Endothelial cell of umbilical vein (primary cell): ENCODE results near the gene SNIP1. TPM values are rescaled to one million over a fixed set of nuclear protein-coding genes. Genes with fewer than 3 reads are reported as not detected.

Source experiments
- BruUV-seq: library from RNA; stranded (reverse); fragments of 400-500 nt; replicated peaks from 2 replicates; lab custom pipeline; 2021; lab: Mats Ljungman, UMichigan
- CTCF ChIA-PET: fragments of 300-600, 350-600 bp; sonication (Branson Sonifier 250); formaldehyde crosslinking; loops from one replicate; lab custom pipeline; 2021; ENCODE audit warnings: antibody characterized with exemption, inconsistent platforms; lab: Charles Lee
- POLR2A ChIA-PET: fragments of 300-600, 350-600 bp; sonication (Branson Sonifier 250); formaldehyde crosslinking; loops from one replicate; lab custom pipeline; 2021; ENCODE audit warnings: antibody characterized with exemption, inconsistent platforms; lab: Charles Lee
- DNase-seq: peaks from one replicate; pipeline ENCODE4 v3.0.0-alpha.2; 2011; ENCODE audit warnings: low read depth, low spot score
- FAIRE-seq: peaks from 2 replicates; lab custom pipeline; 2011; peaks lifted over from hg19 to GRCh38; lab: Jason Lieb, UNC
- H2AFZ ChIP-seq: 2 replicates; pipeline ENCODE4 v1.6.0; 2012; ENCODE audit warnings: low read depth, low read length, control low read depth, inconsistent platforms
- H3K27ac ChIP-seq: 2 replicates; pipeline ENCODE4 v1.5.1; 2011; ENCODE audit warnings: low read depth, mild to moderate bottlenecking, control low read depth, low read length, moderate library complexity; ENCODE audit not compliant: insufficient read depth
- H3K27me3 ChIP-seq, 2 experiments: 2 replicates each; pipeline versions ENCODE4 v1.6.0 to v1.6.1; 2011; ENCODE audit warnings: low read length in 2 of 2, mixed read lengths in 1 of 2; ENCODE audit not compliant: control insufficient read depth in 2 of 2, insufficient read depth in 2 of 2
- H3K36me3 ChIP-seq, 2 experiments: 2 replicates in 1 of 2; 3 replicates in 1 of 2; pipeline ENCODE4 v1.5.1; 2011; ENCODE audit warnings: low read length in 2 of 2, mild to moderate bottlenecking in 1 of 2, moderate library complexity in 1 of 2; ENCODE audit not compliant: control insufficient read depth in 2 of 2, insufficient read depth in 2 of 2; ENCODE audit errors: extremely low read depth in 1 of 2
- H3K4me1 ChIP-seq: 3 replicates; pipeline ENCODE4 v1.5.1; 2011; ENCODE audit warnings: mild to moderate bottlenecking, low read length; ENCODE audit not compliant: control insufficient read depth, insufficient read depth; ENCODE audit errors: extremely low read depth
- H3K4me2 ChIP-seq: 2 replicates; pipeline ENCODE4 v1.6.1; 2011; ENCODE audit warnings: low read length, control low read depth, mixed read lengths; ENCODE audit not compliant: insufficient read depth
- H3K4me3 ChIP-seq, 3 experiments: fragments of 200-600 bp in 1 of 3; sonication (generic), shearing (Covaris generic) in 1 of 3; replicated peaks in 1 of 3; 2 replicates each; pipeline ENCODE4 v1.5.1; 2011 to 2016; ENCODE audit warnings: control low read depth in 3 of 3, low read length in 3 of 3, mild to moderate bottlenecking in 2 of 3, inconsistent platforms in 1 of 3, low read depth in 1 of 3, moderate library complexity in 1 of 3; ENCODE audit not compliant: insufficient read depth in 1 of 3
- H3K79me2 ChIP-seq: 2 replicates; pipeline ENCODE4 v1.6.0; 2012; ENCODE audit warnings: low read length, inconsistent platforms; ENCODE audit not compliant: control insufficient read depth, insufficient read depth
- H3K9ac ChIP-seq: replicated peaks from 2 replicates; pipeline ENCODE3; 2011; ENCODE audit warnings: low read length, control low read depth; ENCODE audit not compliant: insufficient read depth; ENCODE audit errors: extremely low read depth
- H3K9me1 ChIP-seq: replicated peaks from 3 replicates; pipeline ENCODE4 v1.6.0; 2011; ENCODE audit warnings: mild to moderate bottlenecking, low read length; ENCODE audit not compliant: control insufficient read depth, insufficient read depth; ENCODE audit errors: extremely low read depth
- H3K9me3 ChIP-seq: replicated peaks from 2 replicates; pipeline ENCODE4 v1.5.1; 2012; ENCODE audit warnings: low read length, inconsistent platforms; ENCODE audit not compliant: control insufficient read depth, insufficient read depth
- H4K20me1 ChIP-seq: replicated peaks from 2 replicates; pipeline ENCODE3; 2011; ENCODE audit warnings: mild to moderate bottlenecking, low read length; ENCODE audit not compliant: control insufficient read depth, insufficient read depth; ENCODE audit errors: extremely low read depth
- EZH2 ChIP-seq: IDR thresholded peaks from 2 replicates; pipeline ENCODE4 v1.6.1; 2012; ENCODE audit warnings: borderline replicate concordance, low read depth, mild to moderate bottlenecking, moderate library complexity, low read length, inconsistent platforms; ENCODE audit not compliant: severe bottlenecking
- FOS ChIP-seq: IDR thresholded peaks from 2 replicates; pipeline ENCODE4 v1.6.1; 2011; ENCODE audit warnings: mild to moderate bottlenecking, low read length, moderate library complexity, borderline replicate concordance; ENCODE audit not compliant: insufficient read depth
- GATA2 ChIP-seq: IDR thresholded peaks from 2 replicates; pipeline ENCODE4 v1.7.0; 2011; ENCODE audit warnings: low read depth, mild to moderate bottlenecking, moderate library complexity, mixed read lengths, low read length; ENCODE audit not compliant: insufficient read length, insufficient read depth
- JUN ChIP-seq: IDR thresholded peaks from 2 replicates; pipeline ENCODE4 v1.6.1; 2011; ENCODE audit warnings: borderline replicate concordance, low read depth; ENCODE audit not compliant: insufficient read length, insufficient read depth
- MYC ChIP-seq: IDR thresholded peaks from one replicate; pipeline ENCODE4 v1.6.1; 2011; ENCODE audit warnings: mild to moderate bottlenecking, low read depth, low read length
- POLR2A ChIP-seq: IDR thresholded peaks from 2 replicates; pipeline ENCODE4 v1.6.1; 2012; ENCODE audit warnings: low read depth, mild to moderate bottlenecking, control low read depth, low read length
- POLR2AphosphoS5 ChIP-seq: IDR thresholded peaks from 2 replicates; pipeline ENCODE4 v1.6.1; 2012; ENCODE audit warnings: low read depth, mild to moderate bottlenecking, control low read depth, low read length, moderate library complexity; ENCODE audit not compliant: insufficient read depth
- dilution Hi-C: fragments of 300-500 bp; cut with MboI; formaldehyde crosslinking; loops from one replicate; pipeline ENCODE4 v1.15.0; 2019; ENCODE audit warnings: low sequenced_read_pairs; ENCODE audit not compliant: extremely low pct_ligation_motif_present
- intact Hi-C: fragments of 100-400 bp; cut with micrococcal nuclease; formaldehyde crosslinking; loops from one replicate; pipeline ENCODE4 v1.10.0; 2022
- polyA plus RNA-seq, 4 experiments: library from polyadenylated mRNA; depleted of rRNA in 3 of 4; stranded (reverse) in 3 of 4; unstranded in 1 of 4; fragments of >200 nt; gene quantifications; 2 replicates each; pipeline versions ENCODE4 v1.2.1 to v1.2.3, GENCODE V29; 2011 to 2012; ENCODE audit warnings: missing spikeins in 1 of 4
- total RNA-seq: library from RNA; stranded (reverse); gene quantifications from 2 replicates; pipeline ENCODE4 v1.2.3, GENCODE V29; 2021
- TF ChIP-seq, protein P1 (sequence below), 2 donors: IDR thresholded peaks; 1 replicate in 1 of 2; 2 replicates in 1 of 2; pipeline ENCODE4 v1.5.1; 2011; ENCODE audit warnings: low read length in 2 of 2, mild to moderate bottlenecking in 2 of 2, moderate library complexity in 2 of 2, control low read depth in 1 of 2, inconsistent platforms in 1 of 2, low read depth in 1 of 2; ENCODE audit not compliant: insufficient read depth in 1 of 2; ENCODE audit errors: extremely low read depth in 1 of 2
- TF ChIP-seq, protein P2 (sequence below): IDR thresholded peaks from 2 replicates; pipeline ENCODE4 v1.6.1; 2011; ENCODE audit not compliant: insufficient read depth, insufficient read length

Gene SNIP1
- total and polyA plus RNA-seq, 2 donors (not counting 3 experiments of a cell fraction or from before 2014, with no cell fraction given): 3.7 to 18.4 TPM

DNA sequence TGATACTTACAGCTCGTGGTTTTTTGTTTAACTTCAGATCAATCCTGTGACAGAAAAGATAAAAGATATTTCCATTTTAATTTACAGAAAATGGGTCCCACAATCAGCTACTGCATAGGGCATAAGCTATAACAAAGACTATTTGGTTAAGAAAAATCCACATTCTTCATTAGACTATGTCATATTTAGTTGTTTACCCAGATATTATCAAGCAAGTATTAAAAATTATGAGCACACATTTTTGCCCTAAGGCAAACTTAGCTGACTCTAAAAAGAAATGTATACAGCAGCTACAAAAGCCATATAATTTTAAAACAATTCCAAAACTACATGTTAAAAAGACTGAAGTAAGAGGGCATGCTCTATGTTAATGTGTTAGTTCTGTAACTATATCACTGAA, 58.2 kb downstream of the SNIP1 start:
- H3K4me2 ChIP-seq: no peak overlapping the region
- TF ChIP-seq, protein P1, sequence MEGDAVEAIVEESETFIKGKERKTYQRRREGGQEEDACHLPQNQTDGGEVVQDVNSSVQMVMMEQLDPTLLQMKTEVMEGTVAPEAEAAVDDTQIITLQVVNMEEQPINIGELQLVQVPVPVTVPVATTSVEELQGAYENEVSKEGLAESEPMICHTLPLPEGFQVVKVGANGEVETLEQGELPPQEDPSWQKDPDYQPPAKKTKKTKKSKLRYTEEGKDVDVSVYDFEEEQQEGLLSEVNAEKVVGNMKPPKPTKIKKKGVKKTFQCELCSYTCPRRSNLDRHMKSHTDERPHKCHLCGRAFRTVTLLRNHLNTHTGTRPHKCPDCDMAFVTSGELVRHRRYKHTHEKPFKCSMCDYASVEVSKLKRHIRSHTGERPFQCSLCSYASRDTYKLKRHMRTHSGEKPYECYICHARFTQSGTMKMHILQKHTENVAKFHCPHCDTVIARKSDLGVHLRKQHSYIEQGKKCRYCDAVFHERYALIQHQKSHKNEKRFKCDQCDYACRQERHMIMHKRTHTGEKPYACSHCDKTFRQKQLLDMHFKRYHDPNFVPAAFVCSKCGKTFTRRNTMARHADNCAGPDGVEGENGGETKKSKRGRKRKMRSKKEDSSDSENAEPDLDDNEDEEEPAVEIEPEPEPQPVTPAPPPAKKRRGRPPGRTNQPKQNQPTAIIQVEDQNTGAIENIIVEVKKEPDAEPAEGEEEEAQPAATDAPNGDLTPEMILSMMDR (IDR thresholded peaks at IDR 0.05; ENCODE audit: extremely low read depth in 1 of 2, insufficient read depth in 1 of 2, low read depth in 1 of 2, low read length in 2 of 2): no peak
- no peak for TF ChIP-seq MYC
- TF ChIP-seq JUN: no peak
- TF ChIP-seq, protein P2, sequence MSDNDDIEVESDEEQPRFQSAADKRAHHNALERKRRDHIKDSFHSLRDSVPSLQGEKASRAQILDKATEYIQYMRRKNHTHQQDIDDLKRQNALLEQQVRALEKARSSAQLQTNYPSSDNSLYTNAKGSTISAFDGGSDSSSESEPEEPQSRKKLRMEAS: no peak
- no peak for TF ChIP-seq POLR2A
- TF ChIP-seq GATA2: no peak
- no peak for TF ChIP-seq POLR2AphosphoS5
- no peak for TF ChIP-seq FOS
- no peak for TF ChIP-seq EZH2
- H3K9me3 ChIP-seq: no peaks in the 10 kb centered on the region
- POLR2A ChIA-PET: interaction anchor here (0.7 kb wide), 1 partner anchor 23 kb away, joined by 8 read pairs; no protein-coding TSS in a partner anchor
- no peak overlapping the region for H3K27ac ChIP-seq
- H2AFZ ChIP-seq: no peak overlapping the region
- H3K4me1 ChIP-seq: peaks cover 9% of the 10 kb centered on the region
- dilution Hi-C loops: no loop called here
- no TSS peak for BruUV-seq
- intact Hi-C loops: no loop called here
- no peaks in the 10 kb centered on the region for H3K27me3 ChIP-seq
- no peaks in the 10 kb centered on the region for H4K20me1 ChIP-seq
- no peak overlapping the region for H3K9ac ChIP-seq
- DNase-seq (no peak), FAIRE-seq (no peak)
- H3K79me2 ChIP-seq: peaks cover 8% of the 10 kb centered on the region
- H3K36me3 ChIP-seq: peaks cover 10 to 21% of the 10 kb centered on the region in 2 experiments
- CTCF ChIA-PET: interaction anchor here (0.7 to 6.7 kb wide), 6 partner anchors 9 to 82 kb away, joined by 3 to 52 read pairs (median 4); partner anchors contain the start of gene MEAF6
- no peak overlapping the region for H3K4me3 ChIP-seq
- H3K9me1 ChIP-seq: no peaks in the 10 kb centered on the region
